ENCODE results near the gene CDK4.

CDK4 gene

DNA sequence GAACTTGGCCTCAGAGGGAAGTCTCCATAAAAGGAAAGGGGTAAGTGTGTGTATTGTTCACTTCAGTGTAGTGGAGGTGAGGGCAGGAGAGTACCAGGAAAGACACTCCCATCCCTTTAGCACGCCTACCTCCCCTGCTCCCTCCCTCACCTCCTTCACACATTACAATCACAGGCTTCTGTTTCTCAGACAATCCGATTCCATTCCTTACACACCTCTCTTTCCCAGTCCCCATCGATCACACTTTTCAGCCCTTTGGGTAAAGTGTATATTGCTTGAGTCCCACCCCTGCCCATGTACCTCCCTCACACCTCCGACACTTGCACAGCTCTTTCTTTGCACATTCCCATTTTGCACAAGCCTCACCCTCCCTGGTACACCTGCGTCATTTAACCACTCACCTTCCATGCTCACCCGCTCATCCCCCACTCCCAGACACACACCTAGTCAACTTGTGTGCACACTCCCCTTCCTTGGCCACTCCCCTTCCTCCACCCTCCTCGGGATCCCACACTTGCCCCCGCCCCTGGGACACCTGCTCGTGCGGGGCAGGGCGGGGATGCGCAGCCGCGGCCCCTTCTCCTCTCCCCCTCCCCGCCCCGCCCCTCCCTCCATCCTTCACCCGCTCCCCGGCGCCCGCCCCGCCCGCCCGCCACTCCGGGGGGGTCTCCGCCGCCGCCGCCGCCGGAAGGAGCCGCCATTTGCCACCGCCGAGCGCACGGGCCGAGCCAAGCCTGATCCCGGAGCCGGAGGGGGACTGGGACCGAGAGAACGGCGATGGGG is 2.5 kb upstream of the CDK4 start, which contains the start of gene MARCHF9:
Gene MARCHF9, plus strand, starts transcription at position 693 of the 783 bp plus-strand sequence. CDS start 426 bp downstream, outside the sequence.
- TF ChIP-seq FOXP2 (optimal IDR thresholded peaks at IDR 0.05; ENCODE audit: borderline replicate concordance, extremely low read depth, extremely low read length, insufficient read depth), result no peak
- TF ChIP-seq SIN3A (IDR thresholded peaks at IDR 0.05; ENCODE audit: borderline replicate concordance, insufficient read depth, low read length), result no peak
- TF ChIP-seq TAF1 (IDR thresholded peaks at IDR 0.05; ENCODE audit: borderline replicate concordance, insufficient read depth, low read length), result no peak
- TF ChIP-seq REST (IDR thresholded peaks at IDR 0.05; ENCODE audit: insufficient read depth in 1 of 2, low read depth in 2 of 2, low read length in 2 of 2), result no peak

DNA sequence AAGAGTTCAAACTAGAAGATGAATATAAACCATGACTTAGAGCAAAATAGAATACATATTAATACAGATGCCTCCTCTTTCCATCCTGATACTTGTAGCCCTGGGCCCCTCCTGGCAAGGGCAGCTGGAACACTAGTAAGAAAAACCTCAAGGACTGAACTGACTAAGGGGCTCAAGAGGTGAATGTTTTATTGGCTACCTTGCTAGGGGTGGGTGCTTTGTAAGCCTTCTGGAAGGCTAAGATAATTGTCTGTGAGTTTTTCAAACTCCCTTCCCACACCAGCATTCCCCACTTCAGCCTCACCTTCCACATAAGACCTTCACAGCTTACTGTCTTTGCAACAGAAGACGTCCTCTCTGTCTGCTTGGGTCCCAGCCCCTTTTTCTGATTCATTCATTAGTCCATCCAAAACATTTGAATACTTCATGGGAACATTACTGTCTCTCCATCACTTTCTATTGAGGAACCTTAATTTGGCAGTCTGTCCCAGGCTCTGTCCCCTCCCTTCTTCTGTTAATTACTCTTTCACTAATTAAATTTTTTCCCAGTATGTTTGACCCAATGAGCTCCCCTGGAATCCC is 1.7 kb upstream of the CDK4 start:
- TF ChIP-seq TAF1 (IDR thresholded peaks at IDR 0.05; ENCODE audit: borderline replicate concordance, insufficient read depth, low read length), result no peak
- no peak for TF ChIP-seq FOXP2 (optimal IDR thresholded peaks at IDR 0.05; ENCODE audit: borderline replicate concordance, extremely low read depth, extremely low read length, insufficient read depth)
- no peak for TF ChIP-seq POLR2AphosphoS5 (IDR thresholded peaks at IDR 0.05; ENCODE audit: low read depth, low read length)
- no peak for TF ChIP-seq SIN3A (IDR thresholded peaks at IDR 0.05; ENCODE audit: borderline replicate concordance, insufficient read depth, low read length)
- TF ChIP-seq REST (IDR thresholded peaks at IDR 0.05; ENCODE audit: insufficient read depth in 1 of 2, low read depth in 2 of 2, low read length in 2 of 2), result no peak

DNA sequence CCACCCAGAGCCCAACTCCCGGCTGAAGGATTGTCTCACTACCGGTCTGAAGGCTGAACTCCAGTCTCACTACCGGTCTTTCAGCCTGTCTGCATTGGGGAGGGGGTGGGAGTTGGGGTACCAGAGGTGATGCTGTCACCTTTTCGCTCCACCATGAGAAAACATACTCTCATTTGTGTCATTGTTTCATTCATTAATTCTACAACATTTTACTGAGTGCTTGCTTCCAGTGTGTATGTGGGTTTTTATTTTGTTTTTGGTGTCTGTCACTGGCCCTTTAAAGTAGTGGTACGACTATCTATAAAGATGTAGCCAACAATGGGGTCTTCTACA is 524 bp upstream of the CDK4 start:
- TF ChIP-seq TAF1 (IDR thresholded peaks at IDR 0.05; ENCODE audit: borderline replicate concordance, insufficient read depth, low read length) (no peak), POLR2AphosphoS5 (IDR thresholded peaks at IDR 0.05; ENCODE audit: low read depth, low read length) (no peak), SIN3A (IDR thresholded peaks at IDR 0.05; ENCODE audit: borderline replicate concordance, insufficient read depth, low read length) (no peak), FOXP2 (optimal IDR thresholded peaks at IDR 0.05; ENCODE audit: borderline replicate concordance, extremely low read depth, extremely low read length, insufficient read depth) (no peak), REST (IDR thresholded peaks at IDR 0.05; ENCODE audit: insufficient read depth in 1 of 2, low read depth in 2 of 2, low read length in 2 of 2) (no peak)

GRCh38 chr12:57751432-57751787 is 700 bp downstream of the CDK4 start:
- TF ChIP-seq POLR2AphosphoS5 (IDR thresholded peaks at IDR 0.05; ENCODE audit: low read depth, low read length) (no peak), FOXP2 (optimal IDR thresholded peaks at IDR 0.05; ENCODE audit: borderline replicate concordance, extremely low read depth, extremely low read length, insufficient read depth) (no peak), REST (IDR thresholded peaks at IDR 0.05; ENCODE audit: insufficient read depth in 1 of 2, low read depth in 2 of 2, low read length in 2 of 2) (no peak), TAF1 (IDR thresholded peaks at IDR 0.05; ENCODE audit: borderline replicate concordance, insufficient read depth, low read length) (no peak), SIN3A (IDR thresholded peaks at IDR 0.05; ENCODE audit: borderline replicate concordance, insufficient read depth, low read length) (no peak)

All from PFSK-1 (cell line).